HG02870 (cell line): ENCODE results near the gene CDKN2AIP.

ENCODE experiments used
- ATAC-seq: cut with Tn5 transposase; IDR thresholded peaks from one replicate; pipeline ENCODE4 v1.9.1; 2021; ENCODE audit warnings: mild to moderate bottlenecking, moderate library complexity; ENCODE audit not compliant: unreplicated experiment

CDKN2AIP gene, protein sequence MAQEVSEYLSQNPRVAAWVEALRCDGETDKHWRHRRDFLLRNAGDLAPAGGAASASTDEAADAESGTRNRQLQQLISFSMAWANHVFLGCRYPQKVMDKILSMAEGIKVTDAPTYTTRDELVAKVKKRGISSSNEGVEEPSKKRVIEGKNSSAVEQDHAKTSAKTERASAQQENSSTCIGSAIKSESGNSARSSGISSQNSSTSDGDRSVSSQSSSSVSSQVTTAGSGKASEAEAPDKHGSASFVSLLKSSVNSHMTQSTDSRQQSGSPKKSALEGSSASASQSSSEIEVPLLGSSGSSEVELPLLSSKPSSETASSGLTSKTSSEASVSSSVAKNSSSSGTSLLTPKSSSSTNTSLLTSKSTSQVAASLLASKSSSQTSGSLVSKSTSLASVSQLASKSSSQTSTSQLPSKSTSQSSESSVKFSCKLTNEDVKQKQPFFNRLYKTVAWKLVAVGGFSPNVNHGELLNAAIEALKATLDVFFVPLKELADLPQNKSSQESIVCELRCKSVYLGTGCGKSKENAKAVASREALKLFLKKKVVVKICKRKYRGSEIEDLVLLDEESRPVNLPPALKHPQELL

DNA sequence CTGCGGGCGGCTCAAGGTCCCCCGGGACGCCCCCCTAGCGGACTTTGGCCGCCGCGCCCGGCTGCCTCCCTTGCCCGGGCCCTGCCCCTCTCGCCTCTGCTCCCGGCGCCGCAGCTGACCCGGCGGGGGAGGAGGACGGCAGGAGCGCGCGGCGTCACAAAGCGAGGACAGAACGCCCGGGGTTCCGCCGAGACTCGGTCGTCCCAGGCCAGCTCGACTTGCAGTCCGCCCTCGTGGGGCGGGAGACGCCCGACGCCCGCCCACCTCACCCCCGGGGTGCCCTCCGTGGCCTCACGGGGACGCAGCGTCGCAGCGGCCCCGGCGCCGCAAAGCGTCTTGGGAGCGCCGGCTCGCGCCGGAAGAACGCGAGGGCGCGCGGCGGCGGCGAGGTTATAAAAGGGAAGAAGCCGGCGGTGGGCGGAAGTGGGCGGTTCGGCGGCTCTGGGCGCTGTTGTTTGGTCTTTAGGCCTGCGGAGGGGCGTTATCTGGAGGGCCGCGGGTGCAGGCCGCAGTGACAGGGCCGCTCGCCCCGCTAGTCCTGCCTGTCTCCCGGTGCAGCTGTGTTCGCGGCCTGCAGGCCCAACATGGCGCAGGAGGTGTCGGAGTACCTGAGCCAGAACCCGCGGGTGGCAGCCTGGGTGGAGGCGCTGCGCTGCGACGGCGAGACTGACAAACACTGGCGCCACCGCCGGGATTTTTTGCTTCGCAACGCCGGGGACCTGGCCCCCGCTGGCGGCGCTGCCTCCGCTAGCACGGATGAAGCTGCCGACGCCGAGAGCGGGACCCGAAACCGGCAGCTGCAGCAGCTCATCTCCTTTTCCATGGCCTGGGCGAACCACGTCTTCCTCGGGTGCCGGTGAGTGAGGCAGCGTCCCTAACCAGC, at the start of gene CDKN2AIP:
Gene CDKN2AIP, plus strand, starts transcription at position 423 of the 883 bp plus-strand sequence. Its CDS starts 162 bp downstream, at position 585.
- ATAC-seq, result peak; percentile 84

GRCh38 chr4:183395395-183395794, 49.0 kb upstream of the CDKN2AIP start:
- no peak for ATAC-seq

DNA sequence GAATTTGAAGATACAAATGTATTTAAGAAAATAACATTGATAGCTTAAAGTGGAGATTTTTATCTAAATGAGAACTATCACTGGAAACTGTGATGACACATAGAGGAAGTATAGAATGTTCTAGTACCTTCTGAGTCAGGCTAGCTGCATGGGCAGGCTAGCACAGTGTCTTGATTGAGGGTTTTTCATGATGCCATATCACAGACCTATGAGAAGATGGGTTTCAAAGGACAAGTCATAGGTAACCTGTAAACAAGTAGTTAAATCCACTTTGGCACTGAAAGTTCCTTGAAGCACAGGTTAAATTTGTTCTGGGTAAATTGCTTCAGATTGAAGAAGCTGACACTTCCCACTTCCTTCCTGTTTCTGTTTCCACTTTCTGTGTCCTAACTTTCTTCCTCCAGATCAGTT, 48.2 kb upstream of the CDKN2AIP start:
- ATAC-seq, result no peak

DNA sequence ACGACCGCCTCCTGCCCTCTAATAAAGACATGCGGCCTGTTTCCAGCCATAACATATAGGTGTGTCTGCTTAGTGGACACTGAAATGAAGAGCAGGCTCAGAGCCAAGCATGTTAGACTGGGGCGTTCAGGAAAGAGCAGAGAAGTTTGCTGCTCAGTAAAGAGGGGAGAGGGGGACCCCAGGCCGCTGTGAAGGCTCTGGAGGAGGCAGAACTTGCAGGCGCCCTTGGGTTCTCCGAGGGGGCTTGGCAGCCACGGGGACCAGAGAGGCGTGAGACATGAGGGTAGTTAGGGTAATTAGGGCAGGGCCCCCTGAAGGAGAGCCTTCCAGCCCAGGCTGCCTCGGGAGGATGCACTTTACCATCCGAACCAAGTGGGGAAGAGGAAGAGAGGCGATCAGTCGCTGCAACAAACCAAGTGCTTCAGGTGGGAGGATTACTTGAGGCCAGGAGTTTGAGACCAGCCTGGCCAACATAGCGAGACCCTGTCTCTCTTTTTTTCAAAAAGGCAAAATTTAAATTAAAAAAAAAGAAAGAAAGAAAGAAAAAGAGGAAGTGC, 46.6 kb upstream of the CDKN2AIP start:
- ATAC-seq, result no peak

- peak; percentile 88 for ATAC-seq
Observed at GRCh38 chr4:183398298-183399125, 45.9 kb upstream of the CDKN2AIP start.

DNA sequence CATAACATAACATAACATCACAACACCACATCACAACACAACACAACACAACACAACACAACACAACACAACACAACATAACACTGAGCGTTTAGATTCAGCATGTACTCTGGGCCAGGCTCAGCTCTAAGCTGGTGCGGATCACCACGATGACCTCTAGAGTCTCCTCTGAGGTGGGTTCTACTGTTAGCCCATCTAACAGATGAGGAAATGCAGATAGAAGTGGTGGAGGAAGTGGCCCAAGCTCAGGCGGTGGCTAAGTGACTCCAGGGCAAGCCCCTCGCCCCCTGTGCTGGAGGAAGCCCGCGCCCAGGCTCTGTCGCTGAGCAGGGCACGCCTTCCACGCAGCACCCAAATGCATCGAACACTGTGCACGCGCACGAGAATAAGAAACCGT, 45.3 kb upstream of the CDKN2AIP start:
- ATAC-seq, result no peak

GRCh38 chr4:183399616-183400015, 44.8 kb upstream of the CDKN2AIP start:
- ATAC-seq, result no peak

DNA sequence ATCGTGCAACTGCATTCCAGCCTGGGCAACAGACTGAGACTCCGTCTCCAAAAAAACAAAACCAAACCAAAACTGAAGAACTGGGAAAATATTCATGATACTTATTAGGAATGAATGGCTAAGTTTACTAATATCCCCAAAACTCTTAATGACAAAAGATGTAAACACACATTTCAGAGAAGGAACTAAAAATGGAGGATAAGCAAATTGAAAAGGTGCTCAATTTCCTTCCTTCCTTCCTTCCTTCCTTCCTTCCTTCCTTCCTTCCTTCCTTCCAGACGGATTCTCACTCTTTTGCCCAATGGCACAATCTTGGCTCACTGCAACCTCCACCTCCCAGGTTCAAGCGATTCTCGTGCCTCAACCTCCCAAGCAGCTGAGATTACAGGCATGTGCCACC, 44.4 kb upstream of the CDKN2AIP start:
- ATAC-seq, result no peak

DNA sequence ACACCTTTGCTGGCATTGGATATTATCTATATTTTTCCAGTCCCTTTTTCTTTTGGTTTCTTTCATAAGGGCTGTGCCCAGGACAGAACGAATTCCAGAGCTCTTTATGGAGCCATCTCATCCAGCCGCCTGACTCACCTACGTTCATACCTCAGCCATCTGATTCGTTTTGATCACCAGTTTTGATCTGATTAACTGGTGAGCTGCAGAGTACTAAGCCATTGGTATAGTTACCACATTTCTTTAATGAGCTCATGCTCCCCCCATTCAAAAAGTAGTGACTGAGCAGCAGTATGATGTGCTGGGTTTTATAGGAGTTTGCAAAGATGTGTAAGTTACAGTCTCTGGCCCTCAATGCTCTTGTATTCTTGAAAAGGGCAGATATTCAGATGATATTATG, 43.0 kb upstream of the CDKN2AIP start:
- no peak for ATAC-seq

- ATAC-seq, result no peak
Observed at GRCh38 chr4:183402771-183403170, 41.7 kb upstream of the CDKN2AIP start.

- no peak for ATAC-seq
Observed at GRCh38 chr4:183403486-183403885, 41.0 kb upstream of the CDKN2AIP start.

DNA sequence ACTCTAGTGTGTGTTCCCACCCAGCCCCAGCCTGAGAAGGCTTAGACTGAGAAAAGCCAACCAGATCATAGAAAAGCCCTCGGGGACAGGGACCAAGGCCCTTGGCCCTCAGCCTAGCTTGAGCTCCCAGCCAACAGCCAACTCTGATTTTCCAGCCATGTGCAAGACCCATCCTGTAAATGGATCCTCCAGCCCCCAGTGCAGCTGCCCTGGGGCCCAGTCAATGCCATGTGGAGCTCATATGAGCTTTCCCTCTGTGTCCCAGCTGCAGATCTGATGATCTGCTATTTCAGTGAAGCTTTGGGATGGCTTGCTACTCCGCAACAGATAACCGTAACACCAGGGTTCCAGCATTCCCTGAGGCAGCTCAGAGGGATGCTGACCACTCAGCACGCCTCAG, 40.5 kb upstream of the CDKN2AIP start:
- no peak for ATAC-seq

DNA sequence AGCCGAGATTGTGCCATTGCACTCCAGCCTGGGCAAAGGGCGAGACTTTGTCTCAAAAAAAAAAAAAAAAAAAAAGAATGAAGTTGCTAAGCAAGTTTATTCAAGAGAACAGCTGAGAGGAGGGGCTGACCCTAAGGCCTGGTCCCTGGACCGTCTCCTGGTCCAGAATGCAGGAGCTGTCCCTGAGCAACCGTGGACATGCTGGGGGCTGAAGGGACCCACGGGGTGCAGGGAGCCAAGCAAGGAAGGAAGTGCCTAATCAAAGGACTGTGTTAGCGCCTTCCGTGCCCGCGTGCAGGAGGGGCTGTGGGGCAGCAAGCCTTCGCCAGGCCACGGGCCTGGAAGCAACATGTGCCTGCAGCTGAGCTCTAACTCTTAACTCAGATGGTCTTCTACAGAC, 39.1 kb upstream of the CDKN2AIP start:
- no peak for ATAC-seq

DNA sequence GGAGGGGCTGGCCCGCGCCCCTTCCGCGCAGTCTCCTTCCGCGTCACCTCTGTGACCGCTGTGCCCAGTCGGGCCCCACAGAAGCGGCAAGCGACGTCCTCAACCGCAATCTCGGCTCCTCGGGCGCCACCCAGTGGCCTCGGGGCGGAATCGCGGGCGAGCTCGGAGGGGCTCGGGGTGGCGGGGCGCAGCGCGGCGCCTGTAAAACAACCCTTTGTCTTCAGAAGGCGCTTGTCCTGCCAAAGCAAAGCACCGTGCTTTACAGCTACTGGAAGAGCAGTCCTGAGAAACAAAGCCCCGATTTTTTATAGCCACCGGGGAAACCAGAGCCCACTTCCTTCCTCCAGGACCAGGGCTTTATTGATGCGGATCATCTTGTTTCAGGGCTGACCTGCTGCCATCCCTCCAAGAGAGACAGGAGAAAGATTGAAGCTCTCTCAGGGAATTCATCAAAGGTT, 37.3 kb upstream of the CDKN2AIP start:
- peak; percentile 84 for ATAC-seq

- ATAC-seq, result no peak
Observed at GRCh38 chr4:183407635-183408464, 36.6 kb upstream of the CDKN2AIP start.

DNA sequence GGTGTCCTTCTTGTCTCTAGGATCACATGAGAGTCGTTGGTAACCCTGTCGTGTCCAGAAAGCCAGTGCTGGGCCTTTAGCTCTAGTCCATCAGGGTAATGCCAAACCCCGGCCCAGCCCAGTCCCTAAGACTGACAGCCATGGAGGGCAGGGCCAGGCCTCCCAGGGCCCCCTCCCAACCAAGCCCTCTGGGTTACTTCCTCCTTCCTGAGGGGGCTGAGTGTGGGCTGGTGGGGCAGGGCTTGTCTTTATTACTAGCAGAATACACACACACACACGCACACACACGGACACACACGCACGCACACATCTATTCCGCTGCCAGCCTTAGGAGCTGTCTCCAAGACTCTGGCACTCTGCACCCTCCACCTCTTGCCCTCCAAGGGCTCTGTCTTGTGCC, 35.6 kb upstream of the CDKN2AIP start:
- ATAC-seq, result no peak

DNA sequence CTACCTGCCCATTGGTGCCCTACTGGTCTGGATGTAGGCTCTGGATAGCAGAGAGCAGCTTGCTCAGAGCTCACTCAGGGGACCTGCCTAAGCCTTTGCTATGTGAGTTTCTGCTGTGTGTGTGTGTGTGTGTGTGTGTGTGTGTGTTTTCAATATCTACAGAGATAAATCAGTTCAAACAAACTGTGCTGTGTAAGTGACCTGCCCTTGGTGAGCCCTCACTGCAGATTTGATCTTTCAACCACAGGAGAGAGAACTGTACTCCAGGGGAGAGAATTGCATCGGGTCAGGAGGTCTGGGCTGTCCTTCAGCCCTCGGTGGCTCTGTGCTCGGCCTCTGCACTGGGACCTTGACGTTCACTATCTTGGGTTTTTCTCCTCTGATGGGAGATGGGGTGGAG, 35.0 kb upstream of the CDKN2AIP start:
- ATAC-seq, result no peak

- ATAC-seq, result no peak
Observed at GRCh38 chr4:183409934-183410333, 34.5 kb upstream of the CDKN2AIP start.

- peak; percentile 48 for ATAC-seq
Observed at GRCh38 chr4:183411291-183411861, 33.1 kb upstream of the CDKN2AIP start.
